Gastroesophageal sphincter (tissue), 4 donors: ENCODE data around the gene JPT2. TPM values are rescaled to one million over a fixed set of nuclear protein-coding genes. Genes with fewer than 3 reads are reported as not detected.
"Not testable (repeated sequence)": the region's sequence is repeated elsewhere in the genome, so short reads cannot be mapped to it uniquely, and the experiment has no call there.

ENCODE experiments used
- ATAC-seq: fragments of 150-250 bp; one replicate; pipeline ENCODE4 v1.9.1; 2016; ENCODE audit warnings: mild to moderate bottlenecking, moderate library complexity
- H3K27ac ChIP-seq, 4 donors: fragments of 200-600 bp; sonication (generic) in 3 of 4; 1 replicate in 3 of 4; 2 replicates in 1 of 4; pipeline ENCODE4 v1.5.1; 2016 to 2019
- H3K27me3 ChIP-seq: fragments of 200-600 bp; sonication (generic); one replicate; pipeline ENCODE4 v1.5.1; 2019
- H3K36me3 ChIP-seq, 2 donors: fragments of 200-600 bp; sonication (generic); one replicate each; pipeline ENCODE4 v1.5.1; 2019; ENCODE audit warnings: control low read depth in 1 of 2
- H3K4me1 ChIP-seq, 3 donors: fragments of 200-600 bp; sonication (generic); 1 replicate in 2 of 3; 2 replicates in 1 of 3; pipeline ENCODE4 v1.5.1; 2016 to 2019; ENCODE audit warnings: control low read depth in 2 of 3
- H3K4me3 ChIP-seq, 2 donors: fragments of 200-600 bp; sonication (generic); one replicate each; pipeline ENCODE4 v1.5.1; 2019; ENCODE audit warnings: mild to moderate bottlenecking in 1 of 2, moderate library complexity in 1 of 2
- H3K9me3 ChIP-seq, 3 donors: fragments of 200-600 bp; sonication (generic); one replicate each; pipeline ENCODE4 v1.5.1; 2017 to 2019; ENCODE audit warnings: control low read depth in 2 of 3
- CTCF ChIP-seq, 4 experiments: fragments of 200-600 bp in 2 of 4; fragments of 450-650 bp in 2 of 4; sonication (generic) in 1 of 4; IDR thresholded peaks; one replicate each; pipeline ENCODE4 v1.5.1; 2017 to 2019; ENCODE audit warnings: antibody characterized with exemption in 4 of 4, mild to moderate bottlenecking in 2 of 4, moderate library complexity in 2 of 4
- EP300 ChIP-seq: sonication (generic); formaldehyde crosslinking; IDR thresholded peaks from one replicate; pipeline ENCODE4 v1.6.1; 2017; ENCODE audit warnings: antibody characterized with exemption, mild to moderate bottlenecking
- POLR2A ChIP-seq, 2 donors: fragments of 450-650 bp; IDR thresholded peaks; one replicate each; pipeline ENCODE4 v1.6.1; 2017; ENCODE audit warnings: antibody characterized with exemption in 2 of 2, mild to moderate bottlenecking in 2 of 2, moderate library complexity in 1 of 2
- POLR2AphosphoS5 ChIP-seq: sonication (generic); formaldehyde crosslinking; IDR thresholded peaks from one replicate; pipeline ENCODE4 v1.6.1; 2017; ENCODE audit warnings: antibody characterized with exemption
- WGBS, 2 donors: methylation state at CpG; one replicate each; pipeline ENCODE4 v1.1.5; 2018; ENCODE audit warnings: low coverage in 1 of 2; 5-methylcytosine and 5-hydroxymethylcytosine counted together
- total RNA-seq, 4 donors: library from RNA; depleted of rRNA; stranded (reverse); fragments of >200 nt; gene quantifications; one replicate each; pipeline ENCODE4 v1.1.0, GENCODE V29; 2016

JPT2 gene
- total RNA-seq, 4 donors from 2014 or later: 21.4 to 49.9 (median 31.6) TPM

GRCh38 chr16:1713933-1714332 is 35.9 kb downstream of the JPT2 start:
- H3K9me3 ChIP-seq: no peaks in the 10 kb centered on the region
- no peak overlapping the region for H3K4me3 ChIP-seq
- no peak overlapping the region for H3K27ac ChIP-seq
- peaks cover 0 to 66% (median 4%) of the 10 kb centered on the region in 3 donors for H3K4me1 ChIP-seq
- WGBS, 2 donors: 79 to 80% methylated on average over 9 to 12 of the region's 14 CpGs
- H3K27me3 ChIP-seq: no peaks in the 10 kb centered on the region
- peaks cover 0 to 14% of the 10 kb centered on the region in 2 donors for H3K36me3 ChIP-seq
- ATAC-seq: no peak
- no peak for TF ChIP-seq POLR2AphosphoS5
- TF ChIP-seq POLR2A (IDR thresholded peaks at IDR 0.05): no peak
- TF ChIP-seq EP300: no peak
- TF ChIP-seq CTCF (IDR thresholded peaks at IDR 0.05): no peak

DNA sequence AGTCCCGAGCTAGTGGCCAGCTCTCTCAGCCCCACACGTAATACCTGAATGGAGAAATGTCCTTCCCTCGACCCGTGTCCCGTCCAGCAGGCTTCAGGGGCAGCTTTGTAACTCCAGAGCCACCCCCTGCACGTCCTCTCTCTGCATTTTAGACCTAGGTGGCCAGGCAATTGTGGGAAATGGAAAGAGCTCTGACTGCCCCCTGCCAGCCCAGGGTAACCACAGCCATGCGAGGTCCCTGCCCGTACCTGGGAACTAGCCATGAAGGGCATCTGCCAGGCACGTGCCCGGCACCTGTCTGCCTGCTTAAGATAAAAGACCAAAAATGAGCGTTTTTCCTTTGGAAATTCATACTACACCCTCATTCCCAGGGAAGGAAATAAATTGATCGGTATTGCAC is 37.1 kb downstream of the JPT2 start:
- H3K4me3 ChIP-seq: no peak overlapping the region
- no peak for ATAC-seq
- H3K36me3 ChIP-seq: peaks cover 0 to 14% of the 10 kb centered on the region in 2 donors
- H3K4me1 ChIP-seq: peaks cover 0 to 54% (median 4%) of the 10 kb centered on the region in 3 donors
- H3K9me3 ChIP-seq: no peaks in the 10 kb centered on the region
- 96 to 98% methylated on average over 6 to 8 of the region's 12 CpGs for WGBS, 2 donors
- no peaks in the 10 kb centered on the region for H3K27me3 ChIP-seq
- H3K27ac ChIP-seq: no peak overlapping the region
- TF ChIP-seq POLR2AphosphoS5 (no peak), CTCF (IDR thresholded peaks at IDR 0.05) (no peak), EP300 (no peak), POLR2A (IDR thresholded peaks at IDR 0.05) (no peak)

DNA sequence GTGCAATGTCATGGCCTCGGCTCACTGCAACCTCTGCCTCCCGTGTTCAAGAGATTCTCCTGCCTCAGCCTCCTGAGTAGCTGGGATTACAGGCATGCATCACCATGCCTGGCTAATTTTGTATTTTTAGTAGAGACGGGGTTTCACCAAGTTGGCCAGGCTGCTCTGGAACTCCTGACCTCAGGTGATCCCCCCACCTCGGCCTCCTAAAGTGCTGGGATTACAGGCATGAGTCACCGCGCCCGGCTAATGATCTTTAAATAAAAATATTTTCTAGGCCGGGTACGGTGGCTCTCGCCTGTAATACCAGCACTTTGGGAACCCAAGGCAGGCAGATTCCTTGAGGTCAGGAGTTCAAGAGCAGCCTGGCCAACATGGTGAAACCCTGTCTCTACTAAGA is 40.2 kb downstream of the JPT2 start:
- not testable (repeated sequence) for H3K9me3 ChIP-seq, H3K27ac ChIP-seq, H3K4me3 ChIP-seq, H3K27me3 ChIP-seq, ATAC-seq
- Histone ChIP-seq H3K4me1 (peaks cover 0 to 58% (median 9%) of the 10 kb centered on the region in 3 donors), H3K36me3 (peaks cover 0 to 14% of the 10 kb centered on the region in 2 donors)
- 100% methylated on average over 2 of the region's 10 CpGs; no CpG with 5 or more reads in 1 of the 2 donors for WGBS, 2 donors

DNA sequence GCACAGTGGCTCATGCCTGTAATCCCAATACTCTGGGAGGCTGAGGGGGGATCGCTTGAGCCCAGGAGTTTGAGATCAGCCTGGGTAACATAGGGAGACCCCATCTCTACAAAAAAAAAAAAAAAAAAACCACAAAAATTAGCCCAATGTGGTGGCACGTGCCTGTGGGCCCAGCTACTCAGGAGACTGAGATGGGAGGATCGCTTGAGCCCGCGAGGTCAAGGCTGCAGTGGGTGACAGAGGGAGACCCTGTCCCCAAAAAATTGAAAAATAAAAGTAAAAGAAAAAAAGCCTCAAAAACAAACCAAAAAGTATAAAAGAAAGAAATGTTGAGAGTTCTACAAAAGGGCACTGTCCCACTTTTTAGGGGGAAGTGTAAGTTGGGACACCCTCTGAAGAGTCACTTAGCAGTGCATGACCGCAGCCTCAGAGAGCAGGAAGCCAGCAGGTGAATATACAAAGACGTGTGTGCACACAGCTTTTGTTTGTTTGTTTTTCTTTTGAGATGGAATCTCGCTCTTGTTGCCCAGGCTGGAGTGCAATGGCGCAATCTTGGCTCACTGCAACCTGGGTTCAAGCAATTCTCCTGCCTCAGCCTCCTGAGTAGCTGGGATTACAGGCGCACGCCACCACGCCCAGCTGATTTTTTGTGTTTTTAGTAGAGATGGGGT is 41.6 kb downstream of the JPT2 start:
- H3K27me3 ChIP-seq, H3K4me3 ChIP-seq, ATAC-seq, H3K27ac ChIP-seq, H3K9me3 ChIP-seq: not testable (repeated sequence)
- Histone ChIP-seq H3K36me3 (peaks cover 0 to 13% of the 10 kb centered on the region in 2 donors), H3K4me1 (peaks cover 0 to 58% (median 9%) of the 10 kb centered on the region in 3 donors)
- 88 to 96% methylated on average over 11 to 12 of the region's 12 CpGs for WGBS, 2 donors

GRCh38 chr16:1721372-1721771 is 43.3 kb downstream of the JPT2 start:
- Histone ChIP-seq H3K9me3 (no peaks in the 10 kb centered on the region), H3K36me3 (peaks cover 0 to 23% of the 10 kb centered on the region in 2 donors), H3K4me3 (no peak overlapping the region), H3K4me1 (peaks cover 0 to 53% (median 9%) of the 10 kb centered on the region in 3 donors), H3K27me3 (no peaks in the 10 kb centered on the region), H3K27ac (peak overlapping the region in 2 of 4 donors; percentile 58 to 71)
- WGBS, 2 donors: 80% methylated on average over 8 of the region's 9 CpGs; no CpG with 5 or more reads in 1 of the 2 donors
- no peak for ATAC-seq
- TF ChIP-seq POLR2AphosphoS5 (no peak), POLR2A (IDR thresholded peaks at IDR 0.05) (no peak), EP300 (no peak), CTCF (IDR thresholded peaks at IDR 0.05) (no peak)

DNA sequence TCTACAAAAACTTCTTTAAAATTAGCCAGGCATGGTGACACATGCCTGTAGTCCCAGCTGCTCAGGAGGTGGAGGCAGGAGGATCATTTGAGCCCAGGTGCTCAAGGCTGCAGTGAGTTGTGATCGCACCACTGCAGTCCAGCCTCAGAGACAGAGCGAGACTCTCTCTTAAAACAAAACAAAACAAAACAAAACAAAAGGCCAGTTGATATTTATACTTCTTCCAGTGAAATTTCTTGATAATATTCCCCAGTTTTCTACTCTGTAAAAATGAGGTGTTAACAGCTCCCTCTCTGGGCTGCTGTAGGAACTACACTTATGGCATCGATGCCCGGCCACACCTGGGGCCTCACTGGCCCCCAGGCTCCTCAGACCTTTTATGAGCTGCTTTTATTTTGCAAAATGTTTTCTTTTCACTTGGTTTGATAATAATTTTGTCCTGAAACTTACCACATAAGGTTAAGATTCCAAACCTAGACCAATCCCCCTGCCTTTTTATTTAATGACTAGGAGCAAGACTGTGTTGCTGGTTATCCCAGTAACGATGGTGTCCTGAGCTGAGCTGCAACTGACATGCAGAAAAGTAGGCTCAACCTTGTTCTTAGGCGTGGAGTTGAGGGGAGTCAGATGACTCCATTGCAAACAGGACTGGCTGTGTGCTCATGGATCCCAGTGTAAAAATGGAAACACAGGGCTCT is 45.5 kb downstream of the JPT2 start:
- peak overlapping the region in 3 of 4 donors; percentile 2 to 71 (median 58) for H3K27ac ChIP-seq
- no peak overlapping the region for H3K4me3 ChIP-seq
- no peaks in the 10 kb centered on the region for H3K9me3 ChIP-seq
- no peak for TF ChIP-seq EP300
- peak in 3 of 4 experiments; percentile 54 to 71 (median 58) for TF ChIP-seq CTCF (IDR thresholded peaks at IDR 0.05)
- peaks cover 0 to 43% of the 10 kb centered on the region in 2 donors for H3K36me3 ChIP-seq
- no peak for ATAC-seq
- WGBS, 2 donors: 39 to 41% methylated on average over 4 of the region's 6 CpGs
- H3K4me1 ChIP-seq: peaks cover 0 to 45% (median 9%) of the 10 kb centered on the region in 3 donors
- H3K27me3 ChIP-seq: no peaks in the 10 kb centered on the region
